Measurements from ENCODE around the gene HNRNPA1L2. TPM values are rescaled to one million over a fixed set of nuclear protein-coding genes. Genes with fewer than 3 reads are reported as not detected.

The HNRNPA1L2 gene
- total and polyA plus RNA-seq, 2 of the 8 experiments (the other 6 are each of a cell fraction or from before 2014, with no cell fraction given): 3.7 to 8.9 TPM

DNA sequence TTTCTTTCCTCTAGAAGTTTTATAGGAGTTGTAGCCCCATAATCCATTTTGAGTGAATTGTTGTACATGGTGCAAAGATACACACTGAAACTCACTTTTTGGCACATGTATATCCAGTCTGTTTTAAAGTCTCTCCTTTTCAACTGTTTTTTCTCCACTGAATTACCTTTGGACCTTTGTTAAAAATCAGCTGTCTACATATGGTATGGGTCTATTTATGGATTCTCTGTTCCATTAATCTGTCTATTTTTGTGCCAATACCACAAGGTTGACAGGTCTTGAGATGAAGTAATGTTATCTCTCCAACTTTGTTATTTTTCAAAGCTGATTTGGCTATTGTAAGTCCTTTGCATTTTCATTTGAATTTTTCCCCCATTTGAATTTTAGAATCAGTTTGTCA lies 4.7 kb downstream of the HNRNPA1L2 start:
- Histone ChIP-seq H3K79me1 (ENCODE audit: low read depth, low read length) (peaks cover 4% of the 10 kb centered on the region), H3K4me3 (ENCODE audit: extremely low read depth in 1 of 4, insufficient read depth in 2 of 4, low read depth in 3 of 4, low read length in 4 of 4) (no peak overlapping the region), H3K27ac (ENCODE audit: low read depth, low read length) (no peak overlapping the region), H3K56ac (replicated peaks; ENCODE audit: insufficient read length, low read depth, low read length) (no peak overlapping the region), H2BK12ac (ENCODE audit: low read depth, low read length) (no peak overlapping the region), H3K23me2 (ENCODE audit: low read depth, low read length) (peaks cover 3% of the 10 kb centered on the region; the same call in 1 of the 2 replicates), H2AK5ac (ENCODE audit: low read depth, low read length) (no peak overlapping the region), H3K18ac (ENCODE audit: extremely low read depth, low read length) (no peak overlapping the region), H3K79me2 (ENCODE audit: control insufficient read depth in 1 of 2, insufficient read depth in 2 of 2, low read length in 2 of 2) (peaks cover 7 to 24% of the 10 kb centered on the region in 2 experiments), H3K14ac (ENCODE audit: insufficient read length) (no peak overlapping the region), H3K27me3 (replicated peaks in 1 of 4; ENCODE audit: control insufficient read depth in 3 of 4, extremely low read depth in 1 of 4, insufficient read depth in 3 of 4, low read length in 3 of 4) (no peaks in the 10 kb centered on the region), H2BK15ac (ENCODE audit: low read length) (no peak overlapping the region), H3K4ac (replicated peaks; ENCODE audit: insufficient read length, low read depth, low read length) (no peak overlapping the region), H4K5ac (ENCODE audit: insufficient read length, low read depth, low read length) (no peak overlapping the region), H3K23ac (ENCODE audit: insufficient read length) (no peak overlapping the region), H3K9me3 (ENCODE audit: insufficient read depth in 2 of 2, low read depth in 1 of 2, low read length in 1 of 2) (no peaks in the 10 kb centered on the region), H2AFZ (ENCODE audit: low read length) (no peak overlapping the region), H2BK20ac (ENCODE audit: low read length) (no peak overlapping the region), H3K36me3 (ENCODE audit: control insufficient read depth in 2 of 4, insufficient read depth in 4 of 4, low read length in 3 of 4) (peaks cover 0 to 19% (median 6%) of the 10 kb centered on the region in 4 experiments; a peak in 5 of 8 replicates), H2BK5ac (ENCODE audit: low read depth, low read length) (no peak overlapping the region), H3K9ac (replicated peaks in 1 of 4; ENCODE audit: extremely low read depth in 1 of 4, low read depth in 3 of 4, low read length in 3 of 4) (no peak overlapping the region), H4K20me1 (replicated peaks in 1 of 2; ENCODE audit: control insufficient read depth in 1 of 2, insufficient read depth in 2 of 2, low read length in 2 of 2) (no peaks in the 10 kb centered on the region), H2BK120ac (replicated peaks; ENCODE audit: low read depth, low read length) (no peak overlapping the region), H4K8ac (ENCODE audit: extremely low read depth, insufficient read depth, low read length) (no peak overlapping the region), H4K91ac (replicated peaks; ENCODE audit: insufficient read length, low read length) (no peak overlapping the region), H3K4me1 (replicated peaks in 1 of 4; ENCODE audit: control insufficient read depth in 3 of 4, insufficient read depth in 4 of 4, low read length in 3 of 4) (peaks cover 0 to 5% (median 0%) of the 10 kb centered on the region in 4 experiments; a peak in 2 of 7 replicates), H3K4me2 (ENCODE audit: insufficient read depth in 1 of 2, low read depth in 2 of 2, low read length in 2 of 2) (no peak overlapping the region)
- POLR2A ChIA-PET (ENCODE audit: partially characterized antibody): no interaction called here
- CTCF ChIA-PET (ENCODE audit: partially characterized antibody): interaction anchor here (0.6 to 1.6 kb wide), 5 partner anchors 18 to 198 kb away, joined by 3 to 4 read pairs (median 4); no protein-coding TSS in a partner anchor
- no peak for TF ChIP-seq CTBP2 (IDR thresholded peaks at IDR 0.05; ENCODE audit: borderline replicate concordance, insufficient read depth, insufficient read length, low read length)
- FAIRE-seq (no peak), DNase-seq (ENCODE audit: low read depth in 1 of 2, low spot score in 2 of 2) (no peak)

Data from H1 (cell line).